T-helper 22 cell (primary cell): ENCODE data around the gene TMEM120B.
"Not testable (repeated sequence)": the region's sequence is repeated elsewhere in the genome, so short reads cannot be mapped to it uniquely, and the experiment has no call there.

Experiments
- DNase-seq: peaks from one replicate; pipeline ENCODE4 v3.0.0-alpha.2; 2020; ENCODE audit warnings: low read depth

TMEM120B gene

GRCh38 chr12:121775501-121775900 lies 62.9 kb downstream of the TMEM120B start:
- DNase-seq, result no peak

- DNase-seq, result peak; percentile 66
Observed at GRCh38 chr12:121776190-121777098, 63.9 kb downstream of the TMEM120B start.

GRCh38 chr12:121778567-121779421 lies 66.2 kb downstream of the TMEM120B start:
- no peak for DNase-seq

- no peak for DNase-seq
Observed at GRCh38 chr12:121779422-121779895, 66.9 kb downstream of the TMEM120B start.

GRCh38 chr12:121780429-121780828 lies 67.9 kb downstream of the TMEM120B start:
- no peak for DNase-seq

- no peak for DNase-seq
Observed at GRCh38 chr12:121781484-121781997, 69.0 kb downstream of the TMEM120B start.

- peak; percentile 66 for DNase-seq
Observed at GRCh38 chr12:121781998-121782979, 69.7 kb downstream of the TMEM120B start.

GRCh38 chr12:121783766-121784165 lies 71.2 kb downstream of the TMEM120B start:
- no peak for DNase-seq

GRCh38 chr12:121784460-121784859 lies 71.9 kb downstream of the TMEM120B start:
- DNase-seq, result peak; percentile 55

GRCh38 chr12:121786440-121786825 lies 73.9 kb downstream of the TMEM120B start:
- DNase-seq, result peak; percentile 37

- DNase-seq, result peak; percentile 44
Observed at GRCh38 chr12:121787063-121788025, 74.8 kb downstream of the TMEM120B start.

- DNase-seq, result no peak
Observed at GRCh38 chr12:121788176-121788818, 75.7 kb downstream of the TMEM120B start.

GRCh38 chr12:121789233-121789781 lies 76.8 kb downstream of the TMEM120B start:
- DNase-seq, result peak; percentile 44

- peak; percentile 95 for DNase-seq
Observed at GRCh38 chr12:121789800-121790728, 77.5 kb downstream of the TMEM120B start.

- not testable (repeated sequence) for DNase-seq
Observed at GRCh38 chr12:121790785-121791184, 78.2 kb downstream of the TMEM120B start.

GRCh38 chr12:121791671-121792551 lies 79.4 kb downstream of the TMEM120B start:
- peak; percentile 41 for DNase-seq
